ENCODE measurements around the gene LONP2. TPM values are rescaled to one million over a fixed set of nuclear protein-coding genes. Genes with fewer than 3 reads are reported as not detected.

The LONP2 gene
- total RNA-seq, 2 donors from 2014 or later = 62.4 to 69.2 TPM

DNA sequence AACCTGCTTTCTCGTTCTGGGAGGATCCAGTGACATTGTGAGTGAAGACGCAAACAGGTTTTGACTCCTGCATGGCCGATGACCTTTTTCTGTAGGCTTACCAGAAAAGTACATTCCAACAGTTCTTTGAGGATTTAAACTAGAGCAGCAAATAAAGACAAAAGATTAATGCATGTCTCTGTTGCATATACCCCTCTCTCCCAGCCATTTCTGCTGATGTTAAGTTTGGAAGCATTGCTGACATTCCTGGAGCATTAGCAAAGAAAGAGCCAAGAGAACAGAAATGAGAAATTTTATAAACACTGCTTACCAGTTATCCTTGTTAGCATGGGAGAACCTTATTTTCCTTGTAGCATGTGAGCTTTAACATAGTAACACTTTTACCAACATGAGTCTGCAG is 91.9 kb downstream of the LONP2 start:
- H3K4me1 ChIP-seq = no peaks in the 10 kb centered on the region
- no peak for DNase-seq
- no peak overlapping the region for H3K4me3 ChIP-seq
- no peak overlapping the region for H3K27ac ChIP-seq
- no peak overlapping the region for H3K9ac ChIP-seq (ENCODE audit: low read depth in 2 of 2, low read length in 2 of 2)
- H3K27me3 ChIP-seq = no peaks in the 10 kb centered on the region
- intact Hi-C loops (cut with DNase I) = no loop called here
- no peak for TF ChIP-seq CTCF (IDR thresholded peaks at IDR 0.05)
- H3K9me3 ChIP-seq = no peaks in the 10 kb centered on the region
- H3K36me3 ChIP-seq = no peaks in the 10 kb centered on the region

DNA sequence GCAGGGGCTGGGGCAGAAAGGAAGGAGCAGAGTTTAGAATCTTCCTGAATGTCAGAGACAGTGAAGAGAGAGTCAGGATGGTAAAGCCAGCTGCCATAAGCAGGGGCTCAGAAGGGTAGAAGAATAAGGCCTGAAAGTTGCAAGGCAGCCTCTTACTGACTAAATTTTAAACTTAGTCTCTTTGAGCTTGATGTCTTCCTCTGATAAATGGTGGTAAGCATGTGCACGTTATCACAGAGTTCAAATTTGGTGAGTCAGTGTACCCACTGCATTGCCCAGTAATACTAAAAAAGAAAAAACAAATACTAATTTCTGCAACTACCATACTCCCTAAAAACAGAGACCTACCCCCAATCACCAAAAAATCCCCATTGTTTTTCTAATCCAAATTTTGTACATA is 96.0 kb downstream of the LONP2 start:
- Histone ChIP-seq H3K4me3 (no peak overlapping the region), H3K9me3 (no peaks in the 10 kb centered on the region), H3K4me1 (no peaks in the 10 kb centered on the region), H3K27ac (no peak overlapping the region), H3K27me3 (no peaks in the 10 kb centered on the region), H3K36me3 (no peaks in the 10 kb centered on the region), H3K9ac (ENCODE audit: low read depth in 2 of 2, low read length in 2 of 2) (no peak overlapping the region)
- no peak for TF ChIP-seq CTCF (IDR thresholded peaks at IDR 0.05)
- intact Hi-C loops (cut with DNase I) = no loop called here
- no peak for DNase-seq

DNA sequence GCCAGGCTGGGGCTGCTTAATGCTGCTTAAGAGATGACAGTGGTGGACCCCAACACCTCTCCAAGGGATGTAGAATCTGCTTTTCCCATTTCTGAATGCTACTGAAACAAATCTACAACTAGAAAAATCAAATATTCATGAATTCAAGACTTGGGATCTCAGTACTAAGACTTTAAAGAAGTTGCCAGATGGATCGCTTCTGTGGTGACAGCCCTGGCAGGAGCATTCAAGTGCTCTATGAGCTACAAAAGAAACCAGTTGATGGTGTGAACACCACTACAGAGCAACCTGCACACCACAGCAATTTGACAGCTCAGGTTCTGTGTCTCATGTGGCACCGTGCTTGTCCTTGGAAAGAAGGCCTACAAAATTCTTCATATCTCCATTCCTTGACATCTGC is 98.5 kb downstream of the LONP2 start:
- Histone ChIP-seq H3K9me3 (no peaks in the 10 kb centered on the region), H3K27ac (no peak overlapping the region), H3K9ac (ENCODE audit: low read depth in 2 of 2, low read length in 2 of 2) (no peak overlapping the region), H3K36me3 (no peaks in the 10 kb centered on the region), H3K4me1 (no peaks in the 10 kb centered on the region), H3K4me3 (no peak overlapping the region), H3K27me3 (no peaks in the 10 kb centered on the region)
- no peak for DNase-seq
- no peak for TF ChIP-seq CTCF (IDR thresholded peaks at IDR 0.05)
- intact Hi-C loops (cut with DNase I) = no loop called here

DNA sequence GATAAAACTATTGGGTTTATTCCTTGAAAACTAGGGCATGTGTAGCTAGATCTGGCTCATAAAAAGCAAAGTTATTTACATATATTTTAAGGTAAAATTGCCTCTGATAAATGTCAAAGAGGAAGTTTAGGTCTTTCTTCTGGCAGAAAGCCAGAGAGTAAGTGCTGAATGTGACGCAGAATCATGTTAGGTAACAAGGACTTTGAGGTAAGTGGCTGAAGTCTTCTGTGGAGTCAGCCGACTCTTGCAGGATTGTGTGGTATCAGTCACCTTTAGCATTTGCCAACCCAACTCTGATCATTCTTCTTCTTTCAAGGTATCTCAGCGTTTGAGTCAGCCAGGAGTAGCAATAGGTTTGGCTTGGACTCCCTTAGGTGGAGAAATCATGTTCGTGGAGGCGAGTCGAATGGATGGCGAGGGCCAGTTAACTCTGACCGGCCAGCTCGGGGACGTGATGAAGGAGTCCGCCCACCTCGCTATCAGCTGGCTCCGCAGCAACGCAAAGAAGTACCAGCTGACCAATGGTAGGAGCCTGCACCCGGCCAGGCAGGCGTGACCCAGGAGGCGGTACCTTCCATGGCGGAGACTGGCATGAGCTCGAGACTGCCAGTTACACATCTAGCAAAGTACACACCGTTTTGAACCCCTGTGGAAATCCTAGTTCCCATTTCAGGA is 103.2 kb downstream of the LONP2 start:
- Histone ChIP-seq H3K4me3 (no peak overlapping the region), H3K9ac (ENCODE audit: low read depth in 2 of 2, low read length in 2 of 2) (no peak overlapping the region), H3K27me3 (no peaks in the 10 kb centered on the region), H3K36me3 (no peaks in the 10 kb centered on the region), H3K4me1 (no peaks in the 10 kb centered on the region), H3K9me3 (no peaks in the 10 kb centered on the region), H3K27ac (no peak overlapping the region)
- DNase-seq = no peak
- intact Hi-C loops (cut with DNase I) = no loop called here
- TF ChIP-seq CTCF (IDR thresholded peaks at IDR 0.05) = no peak

DNA sequence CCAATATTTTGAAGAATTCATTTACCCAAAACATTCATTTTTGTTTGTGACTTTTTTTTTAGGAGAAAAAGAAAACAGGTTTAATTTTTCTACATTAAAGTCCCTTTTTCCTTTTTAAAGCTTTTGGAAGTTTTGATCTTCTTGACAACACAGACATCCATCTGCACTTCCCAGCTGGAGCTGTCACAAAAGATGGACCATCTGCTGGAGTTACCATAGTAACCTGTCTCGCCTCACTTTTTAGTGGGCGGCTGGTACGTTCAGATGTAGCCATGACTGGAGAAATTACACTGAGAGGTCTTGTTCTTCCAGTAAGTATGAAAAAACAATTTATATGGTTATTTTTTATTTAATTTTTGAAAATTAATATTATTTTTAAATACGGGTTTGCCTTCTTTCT is 103.9 kb downstream of the LONP2 start:
- H3K4me3 ChIP-seq = no peak overlapping the region
- H3K4me1 ChIP-seq = no peaks in the 10 kb centered on the region
- no peak overlapping the region for H3K27ac ChIP-seq

More for the DNA sequence above, 103.9 kb downstream of the LONP2 start:
- intact Hi-C loops (cut with DNase I) = no loop called here
- Histone ChIP-seq H3K36me3 (peaks cover 6% of the 10 kb centered on the region), H3K9me3 (no peaks in the 10 kb centered on the region), H3K9ac (ENCODE audit: low read depth in 2 of 2, low read length in 2 of 2) (no peak overlapping the region), H3K27me3 (no peaks in the 10 kb centered on the region)
- DNase-seq = no peak
- TF ChIP-seq CTCF (IDR thresholded peaks at IDR 0.05) = no peak
